ENCODE results near the gene SPESP1.

The SPESP1 gene

GRCh38 chr15:68984586-68984985 is 54.3 kb downstream of the SPESP1 start:
- H3K4me1 ChIP-seq (ENCODE audit: control insufficient read depth in 2 of 2, insufficient read depth in 1 of 2, low read depth in 1 of 2, low read length in 2 of 2), result no peaks in the 10 kb centered on the region
- no peak overlapping the region for H3K4me3 ChIP-seq (ENCODE audit: low read length in 2 of 2)
- H3K4me2 ChIP-seq (ENCODE audit: insufficient read depth, low read length, poor library complexity, severe bottlenecking), result no peak overlapping the region
- no peak overlapping the region for H3K14ac ChIP-seq (ENCODE audit: low read length)
- H2AK5ac ChIP-seq (ENCODE audit: low read depth, low read length), result no peak overlapping the region
- no peak overlapping the region for H3K18ac ChIP-seq (ENCODE audit: low read length)
- H2BK15ac ChIP-seq (ENCODE audit: low read length), result no peak overlapping the region
- no peaks in the 10 kb centered on the region for H3K9me3 ChIP-seq (replicated peaks in 1 of 2; ENCODE audit: control insufficient read depth in 2 of 2, insufficient read depth in 1 of 2, low read depth in 1 of 2, low read length in 2 of 2)
- no peak overlapping the region for H4K91ac ChIP-seq (ENCODE audit: low read depth, low read length, poor library complexity)
- H3K36me3 ChIP-seq (replicated peaks in 1 of 2; ENCODE audit: control insufficient read depth in 2 of 2, insufficient read depth in 2 of 2, low read length in 2 of 2), result no peaks in the 10 kb centered on the region
- H2BK12ac ChIP-seq (ENCODE audit: low read length), result no peak overlapping the region
- no peak overlapping the region for H2BK5ac ChIP-seq (ENCODE audit: low read length)
- WGBS, 2 donors (ENCODE audit: extremely low coverage in 2 of 2, insufficient read length in 2 of 2, insufficient replicate concordance in 1 of 2), result no CpG with 5 or more reads among the region's 3 CpGs
- H2BK120ac ChIP-seq (ENCODE audit: low read depth, low read length), result no peak overlapping the region
- H2AFZ ChIP-seq (ENCODE audit: low read length), result no peak overlapping the region
- no peaks in the 10 kb centered on the region for H3K79me1 ChIP-seq (ENCODE audit: low read depth, low read length)
- H4K8ac ChIP-seq (ENCODE audit: low read depth, low read length), result no peak overlapping the region
- no peak overlapping the region for H3K27ac ChIP-seq (replicated peaks; ENCODE audit: low read length)
- H3K9ac ChIP-seq (ENCODE audit: low read depth, low read length, poor library complexity), result no peak overlapping the region
- no peak for DNase-seq (ENCODE audit: low spot score)
- H3K23ac ChIP-seq (ENCODE audit: low read depth, low read length, poor library complexity), result no peak overlapping the region
- no peak overlapping the region for H3K4ac ChIP-seq (ENCODE audit: low read length)
- H3K27me3 ChIP-seq (ENCODE audit: control insufficient read depth in 3 of 3, insufficient read depth in 3 of 3, low read depth in 1 of 3, low read length in 3 of 3), result no peaks in the 10 kb centered on the region

DNA sequence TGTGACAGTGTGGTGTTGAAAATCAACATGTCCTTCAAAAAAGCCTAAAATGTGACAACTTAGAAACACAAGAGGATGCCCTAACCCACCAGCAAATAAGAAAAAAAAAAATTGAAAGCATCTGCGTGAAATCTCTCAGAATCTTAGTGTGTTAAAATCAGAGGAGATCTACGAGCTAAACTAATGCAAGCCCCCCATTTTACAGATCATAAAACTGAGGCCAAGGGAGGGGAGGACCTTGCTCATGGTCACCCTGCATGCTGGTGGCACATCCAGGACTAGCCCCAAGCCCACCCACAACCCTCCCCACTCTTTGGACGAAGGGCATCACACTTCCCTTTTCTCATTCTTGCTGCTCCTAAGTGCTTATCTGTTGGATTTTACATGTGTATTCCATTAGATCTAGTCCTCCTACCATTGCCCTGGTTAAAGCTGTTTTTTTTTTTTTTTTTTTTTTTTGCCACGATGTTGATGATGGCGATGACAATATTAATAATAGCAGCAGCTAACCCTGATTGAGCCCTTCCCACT is 55.1 kb downstream of the SPESP1 start:
- no peak overlapping the region for H2BK120ac ChIP-seq (ENCODE audit: low read depth, low read length)
- H3K4me2 ChIP-seq (ENCODE audit: insufficient read depth, low read length, poor library complexity, severe bottlenecking), result no peak overlapping the region
- no peak overlapping the region for H4K8ac ChIP-seq (ENCODE audit: low read depth, low read length)
- no peak overlapping the region for H2AFZ ChIP-seq (ENCODE audit: low read length)
- H2BK5ac ChIP-seq (ENCODE audit: low read length), result no peak overlapping the region
- H3K4me3 ChIP-seq (ENCODE audit: low read length in 2 of 2), result no peak overlapping the region
- no peak overlapping the region for H4K91ac ChIP-seq (ENCODE audit: low read depth, low read length, poor library complexity)
- no peaks in the 10 kb centered on the region for H3K4me1 ChIP-seq (ENCODE audit: control insufficient read depth in 2 of 2, insufficient read depth in 1 of 2, low read depth in 1 of 2, low read length in 2 of 2)
- H3K36me3 ChIP-seq (replicated peaks in 1 of 2; ENCODE audit: control insufficient read depth in 2 of 2, insufficient read depth in 2 of 2, low read length in 2 of 2), result no peaks in the 10 kb centered on the region
- H3K9me3 ChIP-seq (replicated peaks in 1 of 2; ENCODE audit: control insufficient read depth in 2 of 2, insufficient read depth in 1 of 2, low read depth in 1 of 2, low read length in 2 of 2), result no peaks in the 10 kb centered on the region
- no peak overlapping the region for H3K23ac ChIP-seq (ENCODE audit: low read depth, low read length, poor library complexity)
- H3K9ac ChIP-seq (ENCODE audit: low read depth, low read length, poor library complexity), result no peak overlapping the region
- H3K4ac ChIP-seq (ENCODE audit: low read length), result no peak overlapping the region
- no peaks in the 10 kb centered on the region for H3K27me3 ChIP-seq (ENCODE audit: control insufficient read depth in 3 of 3, insufficient read depth in 3 of 3, low read depth in 1 of 3, low read length in 3 of 3)
- H2BK12ac ChIP-seq (ENCODE audit: low read length), result no peak overlapping the region
- H3K14ac ChIP-seq (ENCODE audit: low read length), result no peak overlapping the region
- H3K18ac ChIP-seq (ENCODE audit: low read length), result no peak overlapping the region
- H2AK5ac ChIP-seq (ENCODE audit: low read depth, low read length), result no peak overlapping the region
- no CpG with 5 or more reads among the region's 5 CpGs for WGBS, 2 donors (ENCODE audit: extremely low coverage in 2 of 2, insufficient read length in 2 of 2, insufficient replicate concordance in 1 of 2)
- H3K27ac ChIP-seq (replicated peaks; ENCODE audit: low read length), result no peak overlapping the region
- H2BK15ac ChIP-seq (ENCODE audit: low read length), result no peak overlapping the region
- no peak for DNase-seq (ENCODE audit: low spot score)
- no peaks in the 10 kb centered on the region for H3K79me1 ChIP-seq (ENCODE audit: low read depth, low read length)

GRCh38 chr15:68986322-68986721 is 56.0 kb downstream of the SPESP1 start:
- Histone ChIP-seq H3K14ac (ENCODE audit: low read length) (no peak overlapping the region), H3K4ac (ENCODE audit: low read length) (no peak overlapping the region), H3K23ac (ENCODE audit: low read depth, low read length, poor library complexity) (no peak overlapping the region), H2BK12ac (ENCODE audit: low read length) (no peak overlapping the region), H3K9ac (ENCODE audit: low read depth, low read length, poor library complexity) (no peak overlapping the region), H2AFZ (ENCODE audit: low read length) (no peak overlapping the region), H3K36me3 (replicated peaks in 1 of 2; ENCODE audit: control insufficient read depth in 2 of 2, insufficient read depth in 2 of 2, low read length in 2 of 2) (no peaks in the 10 kb centered on the region), H4K91ac (ENCODE audit: low read depth, low read length, poor library complexity) (no peak overlapping the region), H3K79me1 (ENCODE audit: low read depth, low read length) (no peaks in the 10 kb centered on the region), H2BK5ac (ENCODE audit: low read length) (no peak overlapping the region), H3K4me3 (ENCODE audit: low read length in 2 of 2) (no peak overlapping the region), H4K8ac (ENCODE audit: low read depth, low read length) (no peak overlapping the region), H2AK5ac (ENCODE audit: low read depth, low read length) (no peak overlapping the region), H3K4me1 (ENCODE audit: control insufficient read depth in 2 of 2, insufficient read depth in 1 of 2, low read depth in 1 of 2, low read length in 2 of 2) (no peaks in the 10 kb centered on the region), H3K27ac (replicated peaks; ENCODE audit: low read length) (no peak overlapping the region), H2BK120ac (ENCODE audit: low read depth, low read length) (no peak overlapping the region), H3K4me2 (ENCODE audit: insufficient read depth, low read length, poor library complexity, severe bottlenecking) (no peak overlapping the region), H2BK15ac (ENCODE audit: low read length) (no peak overlapping the region), H3K27me3 (ENCODE audit: control insufficient read depth in 3 of 3, insufficient read depth in 3 of 3, low read depth in 1 of 3, low read length in 3 of 3) (no peaks in the 10 kb centered on the region), H3K18ac (ENCODE audit: low read length) (no peak overlapping the region), H3K9me3 (replicated peaks in 1 of 2; ENCODE audit: control insufficient read depth in 2 of 2, insufficient read depth in 1 of 2, low read depth in 1 of 2, low read length in 2 of 2) (no peaks in the 10 kb centered on the region)
- no CpG with 5 or more reads among the region's 5 CpGs for WGBS, 2 donors (ENCODE audit: extremely low coverage in 2 of 2, insufficient read length in 2 of 2, insufficient replicate concordance in 1 of 2)
- DNase-seq (ENCODE audit: low spot score), result no peak

- Histone ChIP-seq H3K14ac (ENCODE audit: low read length) (no peak overlapping the region), H4K8ac (ENCODE audit: low read depth, low read length) (no peak overlapping the region), H2AFZ (ENCODE audit: low read length) (no peak overlapping the region), H2BK12ac (ENCODE audit: low read length) (no peak overlapping the region), H3K9me3 (replicated peaks in 1 of 2; ENCODE audit: control insufficient read depth in 2 of 2, insufficient read depth in 1 of 2, low read depth in 1 of 2, low read length in 2 of 2) (no peaks in the 10 kb centered on the region), H2BK120ac (ENCODE audit: low read depth, low read length) (no peak overlapping the region), H3K27ac (replicated peaks; ENCODE audit: low read length) (no peak overlapping the region), H2AK5ac (ENCODE audit: low read depth, low read length) (no peak overlapping the region), H3K4me3 (ENCODE audit: low read length in 2 of 2) (no peak overlapping the region), H3K36me3 (replicated peaks in 1 of 2; ENCODE audit: control insufficient read depth in 2 of 2, insufficient read depth in 2 of 2, low read length in 2 of 2) (no peaks in the 10 kb centered on the region), H2BK5ac (ENCODE audit: low read length) (no peak overlapping the region), H4K91ac (ENCODE audit: low read depth, low read length, poor library complexity) (no peak overlapping the region), H3K18ac (ENCODE audit: low read length) (no peak overlapping the region), H2BK15ac (ENCODE audit: low read length) (no peak overlapping the region), H3K4me1 (ENCODE audit: control insufficient read depth in 2 of 2, insufficient read depth in 1 of 2, low read depth in 1 of 2, low read length in 2 of 2) (no peaks in the 10 kb centered on the region), H3K27me3 (ENCODE audit: control insufficient read depth in 3 of 3, insufficient read depth in 3 of 3, low read depth in 1 of 3, low read length in 3 of 3) (no peaks in the 10 kb centered on the region), H3K4me2 (ENCODE audit: insufficient read depth, low read length, poor library complexity, severe bottlenecking) (no peak overlapping the region), H3K9ac (ENCODE audit: low read depth, low read length, poor library complexity) (no peak overlapping the region), H3K23ac (ENCODE audit: low read depth, low read length, poor library complexity) (no peak overlapping the region), H3K79me1 (ENCODE audit: low read depth, low read length) (no peaks in the 10 kb centered on the region), H3K4ac (ENCODE audit: low read length) (no peak overlapping the region)
- WGBS, 2 donors (ENCODE audit: extremely low coverage in 2 of 2, insufficient read length in 2 of 2, insufficient replicate concordance in 1 of 2), result no CpG with 5 or more reads among the region's 6 CpGs
- no peak for DNase-seq (ENCODE audit: low spot score)
These were observed 56.8 kb downstream of the SPESP1 start for GRCh38 chr15:68987120-68987519.
